OCI-LY1 (cell line): ENCODE measurements around the gene ADD2.

Source experiments
- H2AFZ ChIP-seq: fragments of 200-600 bp; sonication (generic), shearing (Covaris generic); 2 replicates; pipeline ENCODE4 v1.6.0; 2014; ENCODE audit warnings: antibody characterized with exemption, mild to moderate bottlenecking, low read length
- H3F3A ChIP-seq: fragments of 200-600 bp; sonication (generic), shearing (Covaris generic); 2 replicates; pipeline ENCODE4 v1.6.0; 2014; ENCODE audit warnings: mild to moderate bottlenecking, antibody characterized with exemption, low read length, moderate library complexity; ENCODE audit not compliant: insufficient read depth
- H3K27ac ChIP-seq: fragments of 200-600 bp; sonication (generic); 2 replicates; pipeline ENCODE4 v1.5.1; 2014; ENCODE audit warnings: low read length, mixed run types, mild to moderate bottlenecking, low read depth; ENCODE audit not compliant: poor library complexity, severe bottlenecking
- H3K27me3 ChIP-seq: fragments of 200-600 bp; sonication (generic); 2 replicates; pipeline ENCODE4 v1.6.0; 2014; ENCODE audit warnings: antibody characterized with exemption, mild to moderate bottlenecking, low read length, moderate library complexity; ENCODE audit not compliant: insufficient read depth
- H3K36me3 ChIP-seq: fragments of 200-600 bp; sonication (generic); 2 replicates; pipeline ENCODE4 v1.6.1; 2014; ENCODE audit warnings: mild to moderate bottlenecking, antibody characterized with exemption, low read length, moderate library complexity, mixed read lengths; ENCODE audit not compliant: insufficient read depth
- H3K4me1 ChIP-seq: fragments of 200-600 bp; sonication (generic); 2 replicates; pipeline ENCODE4 v1.5.1; 2014; ENCODE audit warnings: mild to moderate bottlenecking, low read length, moderate library complexity; ENCODE audit not compliant: insufficient read depth, severe bottlenecking
- H3K4me2 ChIP-seq: fragments of 200-600 bp; sonication (generic), shearing (Covaris generic); 2 replicates; pipeline ENCODE4 v1.6.1; 2014; ENCODE audit warnings: low read length
- H3K4me3 ChIP-seq: fragments of 200-600 bp; sonication (generic); 2 replicates; pipeline ENCODE4 v1.5.1; 2014; ENCODE audit warnings: low read length, low read depth, mild to moderate bottlenecking, mixed read lengths; ENCODE audit not compliant: poor library complexity, severe bottlenecking
- H3K79me2 ChIP-seq: fragments of 200-600 bp; shearing (Covaris generic); 2 replicates; pipeline ENCODE4 v1.6.1; 2016; ENCODE audit warnings: mixed run types, low read length, mixed read lengths; ENCODE audit not compliant: insufficient read depth
- H3K9ac ChIP-seq: fragments of 200-600 bp; sonication (generic), shearing (Covaris generic); 2 replicates; pipeline ENCODE4 v1.6.1; 2014; ENCODE audit warnings: mild to moderate bottlenecking, low read length, mixed read lengths
- H3K9me2 ChIP-seq: fragments of 200-600 bp; sonication (generic), shearing (Covaris generic); 2 replicates; pipeline ENCODE4 v1.6.1; 2014; ENCODE audit warnings: low read depth, mild to moderate bottlenecking, low read length, mixed read lengths
- H3K9me3 ChIP-seq: fragments of 200-600 bp; shearing (Covaris generic); 2 replicates; pipeline ENCODE4 v1.6.1; 2014; ENCODE audit warnings: low read length, mixed read lengths
- H4K20me1 ChIP-seq: fragments of 200-600 bp; sonication (generic), shearing (Covaris generic); 2 replicates; pipeline ENCODE4 v1.6.0; 2016; ENCODE audit warnings: mild to moderate bottlenecking, low read length; ENCODE audit not compliant: insufficient read depth
- EZH2 ChIP-seq: fragments of 200-600 bp; sonication (generic), shearing (Covaris generic); IDR thresholded peaks from 2 replicates; pipeline ENCODE4 v1.8.0; 2017; ENCODE audit warnings: borderline replicate concordance, mixed run types, mild to moderate bottlenecking, antibody characterized with exemption, low read length, moderate library complexity, mixed read lengths
- TF ChIP-seq, protein P1 (sequence below): fragments of 200-600 bp; sonication (generic), shearing (Covaris generic); IDR thresholded peaks from 2 replicates; pipeline ENCODE4 v1.5.1; 2017; ENCODE audit warnings: mild to moderate bottlenecking, antibody characterized with exemption, low read length, moderate library complexity, mixed read lengths

The ADD2 gene

DNA sequence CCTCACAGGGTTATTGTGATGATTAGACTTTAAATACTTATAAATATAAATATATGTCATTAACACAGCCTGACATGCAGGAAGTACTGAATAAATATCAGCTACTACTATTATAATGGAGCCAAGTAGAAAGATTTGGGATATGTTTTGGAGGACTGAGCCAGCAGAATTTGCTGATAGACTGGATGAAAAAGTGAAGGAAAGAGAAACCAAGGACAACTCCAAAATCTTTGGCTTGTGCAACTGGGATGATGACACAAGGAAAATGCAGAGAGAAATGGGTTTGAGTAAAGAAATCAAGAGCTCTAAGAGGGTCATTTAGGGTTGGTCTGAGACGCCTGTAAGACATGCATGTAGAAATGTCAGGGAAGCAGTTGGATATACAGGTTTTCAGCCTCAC is 15.6 kb downstream of the ADD2 start:
- Histone ChIP-seq H3K4me3 (no peak overlapping the region), H3K27ac (no peak overlapping the region), H3K79me2 (no peaks in the 10 kb centered on the region), H3K36me3 (no peaks in the 10 kb centered on the region), H3K27me3 (peaks cover 5% of the 10 kb centered on the region; the same call in 1 of the 2 replicates), H2AFZ (no peak overlapping the region), H4K20me1 (no peaks in the 10 kb centered on the region), H3K9me3 (no peaks in the 10 kb centered on the region), H3K9ac (no peak overlapping the region), H3K4me1 (no peaks in the 10 kb centered on the region), H3K4me2 (no peak overlapping the region), H3K9me2 (no peaks in the 10 kb centered on the region), H3F3A (no peaks in the 10 kb centered on the region)
- TF ChIP-seq EZH2 = no peak
- TF ChIP-seq, protein P1, sequence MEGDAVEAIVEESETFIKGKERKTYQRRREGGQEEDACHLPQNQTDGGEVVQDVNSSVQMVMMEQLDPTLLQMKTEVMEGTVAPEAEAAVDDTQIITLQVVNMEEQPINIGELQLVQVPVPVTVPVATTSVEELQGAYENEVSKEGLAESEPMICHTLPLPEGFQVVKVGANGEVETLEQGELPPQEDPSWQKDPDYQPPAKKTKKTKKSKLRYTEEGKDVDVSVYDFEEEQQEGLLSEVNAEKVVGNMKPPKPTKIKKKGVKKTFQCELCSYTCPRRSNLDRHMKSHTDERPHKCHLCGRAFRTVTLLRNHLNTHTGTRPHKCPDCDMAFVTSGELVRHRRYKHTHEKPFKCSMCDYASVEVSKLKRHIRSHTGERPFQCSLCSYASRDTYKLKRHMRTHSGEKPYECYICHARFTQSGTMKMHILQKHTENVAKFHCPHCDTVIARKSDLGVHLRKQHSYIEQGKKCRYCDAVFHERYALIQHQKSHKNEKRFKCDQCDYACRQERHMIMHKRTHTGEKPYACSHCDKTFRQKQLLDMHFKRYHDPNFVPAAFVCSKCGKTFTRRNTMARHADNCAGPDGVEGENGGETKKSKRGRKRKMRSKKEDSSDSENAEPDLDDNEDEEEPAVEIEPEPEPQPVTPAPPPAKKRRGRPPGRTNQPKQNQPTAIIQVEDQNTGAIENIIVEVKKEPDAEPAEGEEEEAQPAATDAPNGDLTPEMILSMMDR = no peak

DNA sequence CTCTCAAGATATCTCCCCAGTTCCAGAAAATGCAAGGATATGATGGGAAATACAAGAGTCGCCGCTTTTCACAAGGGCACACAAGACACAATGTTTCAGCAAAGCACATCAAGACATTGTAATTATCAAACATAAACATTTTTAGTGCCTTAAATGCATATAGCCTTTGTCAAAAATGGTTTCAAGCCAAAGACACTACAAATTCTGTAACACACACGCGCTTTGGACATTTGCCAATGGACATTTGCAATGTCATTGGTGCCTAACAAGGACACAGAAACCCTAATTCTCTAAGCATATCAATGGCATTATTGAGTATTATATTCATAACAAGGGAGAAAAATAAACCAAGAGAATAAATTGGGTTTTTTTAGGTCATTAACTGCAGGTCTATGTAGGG is 16.1 kb downstream of the ADD2 start:
- TF ChIP-seq, protein P1 = no peak
- TF ChIP-seq EZH2 = no peak
- Histone ChIP-seq H2AFZ (no peak overlapping the region), H3K4me2 (no peak overlapping the region)

DNA sequence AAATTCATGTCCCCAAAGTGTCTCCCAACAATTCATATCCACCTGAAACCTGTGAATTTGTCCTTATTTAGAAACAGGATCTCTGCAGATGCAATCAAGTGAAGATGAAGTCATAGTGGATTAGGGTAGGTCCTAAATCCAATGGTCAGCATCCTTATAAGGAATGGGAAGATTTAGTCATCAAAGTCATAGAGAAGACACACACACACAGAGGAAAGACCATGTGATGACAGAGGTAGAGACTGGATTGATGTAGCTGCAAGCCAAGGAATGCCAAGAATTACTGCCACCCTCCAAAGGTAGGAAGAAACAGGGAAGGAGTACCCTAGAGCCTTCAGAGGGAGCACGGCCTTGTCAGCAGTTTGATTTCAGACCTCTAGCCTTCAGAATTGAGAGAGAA is 17.7 kb downstream of the ADD2 start:
- Histone ChIP-seq H3K79me2 (no peaks in the 10 kb centered on the region), H4K20me1 (no peaks in the 10 kb centered on the region), H3K4me2 (no peak overlapping the region), H3K9me2 (no peaks in the 10 kb centered on the region), H3K27me3 (peaks cover 5% of the 10 kb centered on the region; the same call in 1 of the 2 replicates), H3K4me1 (no peaks in the 10 kb centered on the region), H3F3A (no peaks in the 10 kb centered on the region), H3K27ac (no peak overlapping the region), H3K4me3 (no peak overlapping the region), H3K9me3 (no peaks in the 10 kb centered on the region), H2AFZ (no peak overlapping the region), H3K36me3 (no peaks in the 10 kb centered on the region), H3K9ac (no peak overlapping the region)
- TF ChIP-seq EZH2 = no peak
- TF ChIP-seq, protein P1 = no peak

More for the DNA sequence above, 16.1 kb downstream of the ADD2 start:
- Histone ChIP-seq H3K36me3 (no peaks in the 10 kb centered on the region), H3K9ac (no peak overlapping the region), H3K27ac (no peak overlapping the region), H3K9me3 (no peaks in the 10 kb centered on the region), H4K20me1 (no peaks in the 10 kb centered on the region), H3K79me2 (no peaks in the 10 kb centered on the region), H3K4me3 (no peak overlapping the region), H3K4me1 (no peaks in the 10 kb centered on the region), H3K27me3 (peaks cover 5% of the 10 kb centered on the region; the same call in 1 of the 2 replicates), H3F3A (no peaks in the 10 kb centered on the region), H3K9me2 (no peaks in the 10 kb centered on the region)
